GM12892 (cell line): Measurements from ENCODE around the gene SMAD7.

Source experiments
- POLR2A ChIP-seq: IDR thresholded peaks from 2 replicates; pipeline ENCODE4 v1.6.1; 2011; ENCODE audit warnings: low read depth, low read length, control low read depth
- POLR2AphosphoS5 ChIP-seq: IDR thresholded peaks from 2 replicates; pipeline ENCODE4 v1.6.1; 2011; ENCODE audit warnings: low read depth, low read length, control low read depth
- TAF1 ChIP-seq: IDR thresholded peaks from 2 replicates; pipeline ENCODE4 v1.6.1; 2011; ENCODE audit warnings: low read depth, mild to moderate bottlenecking, control low read depth, low read length, borderline replicate concordance

DNA sequence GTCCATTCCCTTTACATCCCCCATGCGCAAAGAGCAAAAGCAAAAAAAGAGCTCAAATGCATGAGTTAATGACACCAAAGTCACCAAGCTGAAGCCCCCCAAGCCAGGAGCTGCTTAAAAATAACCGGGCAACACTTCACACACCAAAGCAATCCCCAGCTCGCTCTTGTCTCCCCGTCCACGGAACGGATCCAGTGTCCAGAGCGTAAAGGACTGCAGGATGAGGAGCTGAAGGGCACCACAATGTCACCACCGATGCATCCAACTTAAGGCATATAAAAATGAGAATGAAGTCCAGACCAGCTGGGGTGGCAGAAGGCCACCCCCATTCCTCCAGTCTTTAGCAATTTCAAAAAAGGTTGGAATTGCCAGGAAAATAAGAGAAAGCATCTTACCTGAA lies 8.7 kb downstream of the SMAD7 start:
- TF ChIP-seq POLR2AphosphoS5 (no peak), TAF1 (no peak), POLR2A (no peak)
